ENCODE data around the gene IL4R.

Gene IL4R

GRCh38 chr16:27289669-27290068 is 24.1 kb upstream of the IL4R start:
- DNase-seq: no peak

GRCh38 chr16:27290562-27290961 is 23.2 kb upstream of the IL4R start:
- DNase-seq: no peak

- no peak for DNase-seq
Measured at GRCh38 chr16:27291106-27291505, 22.7 kb upstream of the IL4R start.

- DNase-seq: no peak
Measured at GRCh38 chr16:27291722-27292240, 22.0 kb upstream of the IL4R start.

GRCh38 chr16:27293343-27293742 is 20.4 kb upstream of the IL4R start:
- DNase-seq: no peak

GRCh38 chr16:27298132-27298531 is 15.6 kb upstream of the IL4R start:
- no peak for DNase-seq

- no peak for DNase-seq
Measured at GRCh38 chr16:27301236-27301861, 12.4 kb upstream of the IL4R start.

GRCh38 chr16:27302126-27302525 is 11.6 kb upstream of the IL4R start:
- no peak for DNase-seq

- DNase-seq: no peak
Measured at GRCh38 chr16:27303256-27304100, 10.3 kb upstream of the IL4R start.

GRCh38 chr16:27304102-27304501 is 9.7 kb upstream of the IL4R start:
- no peak for DNase-seq

GRCh38 chr16:27304881-27305745 is 8.7 kb upstream of the IL4R start:
- no peak for DNase-seq

- no peak for DNase-seq
Measured at GRCh38 chr16:27305839-27306442, 7.8 kb upstream of the IL4R start.

- DNase-seq: no peak
Measured at GRCh38 chr16:27308792-27309191, 5.0 kb upstream of the IL4R start.

GRCh38 chr16:27310576-27311447 is 3.0 kb upstream of the IL4R start:
- no peak for DNase-seq

GRCh38 chr16:27311448-27311830 is 2.3 kb upstream of the IL4R start:
- DNase-seq: no peak

- DNase-seq: no peak
Measured at GRCh38 chr16:27311897-27312303, 1.9 kb upstream of the IL4R start.

GRCh38 chr16:27312580-27313421 is 973 bp upstream of the IL4R start:
- no peak for DNase-seq

GRCh38 chr16:27314161-27314723 is 468 bp downstream of the IL4R start:
- no peak for DNase-seq

GRCh38 chr16:27314986-27315332 is 1.2 kb downstream of the IL4R start:
- DNase-seq: no peak

- DNase-seq: no peak
Measured at GRCh38 chr16:27315333-27316037, 1.7 kb downstream of the IL4R start.

All from DMS 273 treated with DMSO at 0.1 percent for 48 hours (cell line).